Esophagus mucosa (tissue), 1 donor: ENCODE measurements around the gene TRPC3. TPM values are rescaled to one million over a fixed set of nuclear protein-coding genes. Genes with fewer than 3 reads are reported as not detected.

Experiments
- ATAC-seq: fragments of 200-7000 bp; cut with Tn5 transposase; one replicate; pipeline ENCODE4 v1.9.1; 2020
- total RNA-seq: library from RNA; stranded (reverse); gene quantifications from one replicate; pipeline ENCODE4 v1.2.4, GENCODE V29; 2023
- donor health status: DM: yes; HTN: yes; CAD: no.

Gene TRPC3
- total RNA-seq, 1 donor from 2014 or later = not detected

DNA sequence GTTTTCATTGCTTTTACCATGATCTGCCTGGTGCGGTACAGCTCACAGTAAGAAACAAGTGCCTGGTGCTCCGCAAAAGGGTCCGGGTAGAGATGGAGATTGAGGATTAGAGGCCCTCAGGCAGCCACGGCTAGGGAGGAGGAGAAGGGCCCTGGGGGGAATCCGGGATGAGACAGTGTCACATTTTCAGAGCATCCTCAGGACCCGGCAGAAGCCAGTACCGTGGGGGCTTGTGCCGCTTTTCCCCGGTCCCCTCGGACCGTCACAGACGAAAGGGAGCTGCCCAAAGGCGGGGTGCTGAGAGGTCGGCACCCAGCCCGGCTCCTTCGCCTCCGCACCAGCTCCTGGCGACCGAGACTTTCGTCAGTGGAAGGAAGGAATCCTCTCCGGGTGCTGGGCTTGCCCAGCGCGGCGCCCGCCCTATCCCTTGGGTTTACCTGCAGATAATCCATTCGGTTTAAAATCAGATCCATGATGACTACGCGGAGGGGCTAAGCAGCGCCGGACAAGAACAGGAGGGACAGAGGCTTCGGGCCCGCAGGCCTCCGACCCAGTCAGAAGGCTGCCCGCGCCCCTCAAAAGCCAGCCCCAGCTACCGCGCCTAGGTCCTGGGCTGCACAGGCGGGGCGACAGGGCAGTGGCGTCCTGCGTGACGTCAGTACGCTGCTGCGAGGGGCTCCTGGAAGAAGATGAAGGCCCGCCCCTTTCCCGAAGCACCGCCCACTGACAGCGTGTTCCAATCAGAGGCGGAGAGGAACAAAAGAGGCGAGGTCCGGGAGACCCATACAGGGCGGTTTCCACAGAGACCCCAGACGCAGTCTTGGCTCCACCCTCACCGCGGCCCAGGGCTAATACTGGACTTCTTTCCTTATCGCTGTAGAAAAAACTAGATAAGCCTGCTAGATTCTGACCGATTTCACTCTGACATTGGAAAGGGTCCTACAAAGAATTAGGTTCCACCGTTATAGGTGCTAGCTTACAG, 81.7 kb downstream of the TRPC3 start, which contains the start of gene BBS7:
TSS of gene BBS7 (minus strand) at position 634 of the 982 bp plus-strand sequence. CDS start at position 473, 161 bp downstream.
- ATAC-seq = peak; percentile 100

GRCh38 chr4:121863799-121864198, 88.1 kb downstream of the TRPC3 start:
- ATAC-seq = no peak

GRCh38 chr4:121861426-121861825, 90.4 kb downstream of the TRPC3 start:
- ATAC-seq = no peak

- ATAC-seq = no peak
Measured at GRCh38 chr4:121860121-121860520, 91.7 kb downstream of the TRPC3 start.

DNA sequence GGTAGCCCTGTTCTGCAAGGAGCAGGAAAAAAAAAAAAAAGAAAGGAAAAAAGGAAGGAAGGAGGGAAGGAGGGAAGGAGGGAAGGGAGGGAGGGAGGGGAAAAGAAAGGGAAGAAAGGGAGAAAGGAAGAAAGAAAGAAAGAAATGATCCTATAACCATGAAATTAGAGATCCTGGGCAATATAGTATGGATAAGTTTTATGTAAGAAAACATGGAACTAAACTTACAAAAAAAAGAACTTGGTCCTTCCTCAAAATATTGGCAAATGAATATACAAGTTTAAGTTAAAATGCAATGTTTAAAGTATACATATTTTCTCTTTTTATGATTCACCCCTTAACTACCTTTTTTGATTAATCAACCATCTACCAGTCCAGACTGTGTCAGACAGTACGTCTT, 100.5 kb downstream of the TRPC3 start:
- ATAC-seq = no peak

DNA sequence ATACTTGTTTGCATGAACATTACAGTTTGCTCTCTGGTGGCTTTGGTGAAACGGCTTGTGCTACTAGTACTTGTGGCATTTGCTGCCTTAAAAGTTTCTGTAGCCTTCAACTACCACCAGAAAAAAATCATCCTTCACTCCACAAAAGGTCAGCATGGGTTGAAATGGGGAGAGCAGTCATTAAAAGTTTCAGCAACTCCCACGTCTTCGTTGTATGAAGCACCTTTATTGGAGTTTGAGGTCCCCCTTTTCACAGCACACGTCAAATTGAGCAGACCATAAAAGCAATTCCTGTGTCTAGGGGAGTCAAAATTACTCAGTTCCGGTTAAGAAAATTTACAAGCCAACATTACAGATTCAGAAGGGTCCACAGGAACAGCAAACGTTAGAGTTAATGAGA, 105.2 kb downstream of the TRPC3 start:
- ATAC-seq = no peak

- no peak for ATAC-seq
Measured at GRCh38 chr4:121842862-121843261, 109.0 kb downstream of the TRPC3 start.

- no peak for ATAC-seq
Measured at GRCh38 chr4:121838136-121838535, 113.7 kb downstream of the TRPC3 start.

- ATAC-seq = no peak
Measured at GRCh38 chr4:121829511-121829910, 122.3 kb downstream of the TRPC3 start.

Other genes with a start within 250 kb of the TRPC3 start
- gene SMIM43, start 186.9 kb downstream of the TRPC3 start, total RNA-seq = not detected
- 12.8 TPM for gene EXOSC9, start 150.7 kb downstream of the TRPC3 start, total RNA-seq
- 22.1 TPM for gene CCNA2, start 128.2 kb downstream of the TRPC3 start, total RNA-seq
- 8.6 TPM for gene BBS7, start 81.6 kb downstream of the TRPC3 start, total RNA-seq
- gene BLTP1, start 200.3 kb upstream of the TRPC3 start, total RNA-seq = 26.9 TPM